Cardiac fibroblast (primary cell): ENCODE data around the gene ZFP62.
A peak's percentile ranks its signal among the peaks of the same experiment; 100 is the strongest.

Experiments
- DNase-seq, 2 donors: peaks; one replicate each; pipeline versions ENCODE4 v3.0.0 to v3.0.0-alpha.2; 2010; ENCODE audit warnings: low read depth in 2 of 2
- H3K4me3 ChIP-seq, 2 donors: replicated peaks in 1 of 2; 1 replicate in 1 of 2; 2 replicates in 1 of 2; pipeline ENCODE4 v1.5.1; 2011; ENCODE audit warnings: low read depth in 2 of 2, low read length in 2 of 2, mild to moderate bottlenecking in 2 of 2, moderate library complexity in 1 of 2
- TF ChIP-seq, protein P1 (sequence below): IDR thresholded peaks from one replicate; pipeline ENCODE4 v1.5.1; 2011; ENCODE audit warnings: low read depth, mild to moderate bottlenecking, low read length, inconsistent platforms

Gene ZFP62

GRCh38 chr5:180799194-180799593 lies 61.9 kb downstream of the ZFP62 start:
- no peak overlapping the region for H3K4me3 ChIP-seq
- DNase-seq = no peak
- TF ChIP-seq, protein P1, sequence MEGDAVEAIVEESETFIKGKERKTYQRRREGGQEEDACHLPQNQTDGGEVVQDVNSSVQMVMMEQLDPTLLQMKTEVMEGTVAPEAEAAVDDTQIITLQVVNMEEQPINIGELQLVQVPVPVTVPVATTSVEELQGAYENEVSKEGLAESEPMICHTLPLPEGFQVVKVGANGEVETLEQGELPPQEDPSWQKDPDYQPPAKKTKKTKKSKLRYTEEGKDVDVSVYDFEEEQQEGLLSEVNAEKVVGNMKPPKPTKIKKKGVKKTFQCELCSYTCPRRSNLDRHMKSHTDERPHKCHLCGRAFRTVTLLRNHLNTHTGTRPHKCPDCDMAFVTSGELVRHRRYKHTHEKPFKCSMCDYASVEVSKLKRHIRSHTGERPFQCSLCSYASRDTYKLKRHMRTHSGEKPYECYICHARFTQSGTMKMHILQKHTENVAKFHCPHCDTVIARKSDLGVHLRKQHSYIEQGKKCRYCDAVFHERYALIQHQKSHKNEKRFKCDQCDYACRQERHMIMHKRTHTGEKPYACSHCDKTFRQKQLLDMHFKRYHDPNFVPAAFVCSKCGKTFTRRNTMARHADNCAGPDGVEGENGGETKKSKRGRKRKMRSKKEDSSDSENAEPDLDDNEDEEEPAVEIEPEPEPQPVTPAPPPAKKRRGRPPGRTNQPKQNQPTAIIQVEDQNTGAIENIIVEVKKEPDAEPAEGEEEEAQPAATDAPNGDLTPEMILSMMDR = peak; percentile 15

DNA sequence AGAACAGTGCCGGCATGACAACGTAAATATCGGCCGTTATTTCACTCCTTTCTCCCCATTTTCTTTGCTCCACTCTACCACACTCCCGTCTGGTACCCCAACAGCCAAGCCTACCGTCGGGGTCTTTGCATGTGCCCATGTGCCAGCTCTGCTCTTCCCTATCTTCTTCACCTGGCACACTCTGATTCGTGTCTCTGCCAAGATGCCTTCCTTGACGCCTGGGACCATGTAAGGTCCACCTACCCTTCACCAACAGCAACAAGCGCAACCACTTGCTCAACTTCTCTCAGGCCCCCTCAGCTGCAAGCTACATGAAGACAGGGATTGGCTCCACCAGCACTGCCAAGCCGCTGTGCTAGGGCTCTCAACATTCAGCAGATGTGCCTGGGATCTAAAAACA lies 62.9 kb downstream of the ZFP62 start:
- no peak overlapping the region for H3K4me3 ChIP-seq
- TF ChIP-seq, protein P1 = no peak
- no peak for DNase-seq
